Lower leg skin (tissue), 3 donors: Measurements from ENCODE around the gene FAM120A.

Source experiments
- POLR2A ChIP-seq, 2 donors: fragments of 450-650 bp; IDR thresholded peaks; one replicate each; pipeline ENCODE4 v1.6.1; 2016 to 2017; ENCODE audit warnings: antibody characterized with exemption in 2 of 2, mild to moderate bottlenecking in 1 of 2, moderate library complexity in 1 of 2
- TF ChIP-seq, protein P1 (sequence below), 3 donors: fragments of 450-650 bp; IDR thresholded peaks; one replicate each; pipeline ENCODE4 v1.5.1; 2016; ENCODE audit warnings: antibody characterized with exemption in 3 of 3, mild to moderate bottlenecking in 3 of 3, moderate library complexity in 2 of 3

DNA sequence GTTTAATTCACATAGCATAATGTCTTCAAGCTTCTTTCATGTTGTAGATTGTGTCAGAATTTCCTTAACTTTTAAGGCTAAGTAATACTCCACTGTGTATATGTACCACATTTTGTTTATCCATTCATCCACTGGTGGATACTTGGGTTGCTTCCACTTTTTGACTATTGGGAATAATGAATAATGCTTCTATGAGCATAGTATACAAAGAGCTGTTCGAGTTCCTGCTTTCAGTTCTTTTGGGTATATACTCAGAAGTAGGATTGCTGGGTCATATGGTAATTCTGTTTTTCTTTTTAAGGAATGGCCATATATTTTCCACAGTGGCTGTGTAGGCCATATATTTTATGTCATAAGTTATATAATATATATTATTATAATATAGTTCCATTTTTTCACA lies 5.5 kb downstream of the FAM120A start:
- TF ChIP-seq, protein P1, sequence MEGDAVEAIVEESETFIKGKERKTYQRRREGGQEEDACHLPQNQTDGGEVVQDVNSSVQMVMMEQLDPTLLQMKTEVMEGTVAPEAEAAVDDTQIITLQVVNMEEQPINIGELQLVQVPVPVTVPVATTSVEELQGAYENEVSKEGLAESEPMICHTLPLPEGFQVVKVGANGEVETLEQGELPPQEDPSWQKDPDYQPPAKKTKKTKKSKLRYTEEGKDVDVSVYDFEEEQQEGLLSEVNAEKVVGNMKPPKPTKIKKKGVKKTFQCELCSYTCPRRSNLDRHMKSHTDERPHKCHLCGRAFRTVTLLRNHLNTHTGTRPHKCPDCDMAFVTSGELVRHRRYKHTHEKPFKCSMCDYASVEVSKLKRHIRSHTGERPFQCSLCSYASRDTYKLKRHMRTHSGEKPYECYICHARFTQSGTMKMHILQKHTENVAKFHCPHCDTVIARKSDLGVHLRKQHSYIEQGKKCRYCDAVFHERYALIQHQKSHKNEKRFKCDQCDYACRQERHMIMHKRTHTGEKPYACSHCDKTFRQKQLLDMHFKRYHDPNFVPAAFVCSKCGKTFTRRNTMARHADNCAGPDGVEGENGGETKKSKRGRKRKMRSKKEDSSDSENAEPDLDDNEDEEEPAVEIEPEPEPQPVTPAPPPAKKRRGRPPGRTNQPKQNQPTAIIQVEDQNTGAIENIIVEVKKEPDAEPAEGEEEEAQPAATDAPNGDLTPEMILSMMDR (IDR thresholded peaks at IDR 0.05) = no peak
- no peak for TF ChIP-seq POLR2A (IDR thresholded peaks at IDR 0.05)
